Measurements from ENCODE around the gene EIF3L.

The EIF3L gene

DNA sequence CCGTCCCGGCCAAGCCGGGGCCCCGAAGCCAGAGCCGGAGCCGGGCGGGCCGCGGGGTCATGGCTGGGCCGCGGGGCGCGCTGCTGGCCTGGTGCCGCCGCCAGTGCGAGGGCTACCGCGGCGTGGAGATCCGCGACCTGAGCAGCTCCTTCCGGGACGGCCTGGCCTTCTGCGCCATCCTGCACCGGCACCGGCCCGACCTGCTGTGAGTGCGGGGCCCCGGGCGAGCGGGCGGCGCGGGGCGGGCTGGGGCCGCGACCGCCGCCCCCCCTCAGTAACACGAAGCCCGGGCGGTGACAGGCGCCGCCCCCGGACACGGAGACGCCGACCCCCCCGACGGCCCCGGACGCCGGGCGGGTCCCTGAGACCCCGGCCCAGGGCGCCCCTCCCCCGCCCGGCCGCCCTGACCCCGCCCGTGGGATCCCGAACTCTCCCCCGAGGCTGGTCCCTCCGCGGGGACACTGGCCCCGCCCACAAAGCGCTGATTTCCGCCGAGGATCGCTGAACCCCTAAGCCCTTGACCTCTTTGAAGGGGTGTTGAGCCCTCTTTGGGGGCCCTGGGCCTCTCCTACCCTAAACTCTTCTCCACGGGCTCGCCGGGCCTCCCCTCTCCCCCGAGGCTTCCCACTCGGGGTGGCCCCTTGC, 57.3 kb downstream of the EIF3L start:
- DNase-seq: peak in 1 of 2 experiments; percentile 7

DNA sequence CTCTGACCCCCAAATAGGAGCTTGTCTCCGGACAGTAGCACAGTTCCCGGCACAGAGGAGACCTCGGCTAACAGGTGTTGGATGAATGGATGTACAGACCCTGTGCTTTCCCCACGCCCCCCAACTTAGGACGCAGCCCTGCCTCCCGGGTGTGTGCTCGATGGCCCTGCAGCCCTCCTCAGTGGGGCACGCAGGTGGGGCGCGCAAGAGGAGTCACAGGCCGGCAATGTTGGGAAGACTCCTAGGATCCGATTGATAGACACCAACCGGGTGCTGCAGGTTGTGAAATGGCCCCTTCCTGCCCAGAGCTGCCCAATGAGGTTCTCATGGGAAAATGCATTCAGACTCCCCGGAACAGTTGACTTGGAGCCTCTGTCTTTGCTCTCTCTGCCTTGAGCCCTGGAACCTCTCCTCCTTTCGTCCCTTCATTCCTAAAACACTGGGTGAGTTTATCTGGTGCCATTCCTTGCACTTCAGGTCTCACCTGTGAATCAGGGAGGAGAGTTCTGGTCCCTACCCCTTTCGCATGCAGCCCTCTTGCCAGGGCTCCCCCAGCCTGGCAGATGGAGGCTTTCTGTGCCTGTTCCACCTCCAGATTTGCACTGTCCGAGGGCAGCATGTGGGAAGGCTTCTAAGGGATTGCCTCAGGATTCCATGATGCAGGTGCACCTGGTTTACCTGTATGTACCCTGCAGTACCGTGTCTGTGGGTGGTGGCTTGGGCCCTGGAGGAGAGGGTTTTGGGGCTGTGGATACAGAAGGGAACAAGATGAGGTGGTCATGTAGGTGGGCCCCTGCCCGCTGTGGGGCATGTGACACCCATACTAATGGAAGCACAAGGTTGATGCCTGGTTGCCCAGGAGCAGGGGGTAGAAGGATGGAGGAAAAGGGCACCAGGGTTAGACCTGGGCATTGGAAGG, 58.1 kb downstream of the EIF3L start:
- DNase-seq: no peak

DNA sequence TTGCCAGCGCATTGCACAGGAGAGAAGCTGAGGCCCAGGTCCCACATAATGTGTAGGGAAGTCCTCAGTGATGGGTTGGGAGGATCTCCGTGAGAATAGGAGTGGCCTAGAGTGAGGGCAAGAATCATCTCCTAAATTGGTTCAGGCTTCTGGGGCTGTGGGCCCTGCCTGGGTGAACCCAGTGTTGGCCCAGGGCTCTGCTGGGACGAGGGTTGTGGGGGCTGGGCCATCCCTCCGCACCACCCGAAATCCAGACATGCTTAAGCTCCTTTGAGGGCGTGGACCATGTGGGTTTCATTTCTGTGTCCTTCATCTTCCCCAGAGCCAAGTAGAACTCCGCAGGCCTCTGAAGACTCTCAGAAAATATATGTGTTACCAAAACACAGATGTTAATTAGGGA, 60.5 kb downstream of the EIF3L start:
- no peak for DNase-seq

DNA sequence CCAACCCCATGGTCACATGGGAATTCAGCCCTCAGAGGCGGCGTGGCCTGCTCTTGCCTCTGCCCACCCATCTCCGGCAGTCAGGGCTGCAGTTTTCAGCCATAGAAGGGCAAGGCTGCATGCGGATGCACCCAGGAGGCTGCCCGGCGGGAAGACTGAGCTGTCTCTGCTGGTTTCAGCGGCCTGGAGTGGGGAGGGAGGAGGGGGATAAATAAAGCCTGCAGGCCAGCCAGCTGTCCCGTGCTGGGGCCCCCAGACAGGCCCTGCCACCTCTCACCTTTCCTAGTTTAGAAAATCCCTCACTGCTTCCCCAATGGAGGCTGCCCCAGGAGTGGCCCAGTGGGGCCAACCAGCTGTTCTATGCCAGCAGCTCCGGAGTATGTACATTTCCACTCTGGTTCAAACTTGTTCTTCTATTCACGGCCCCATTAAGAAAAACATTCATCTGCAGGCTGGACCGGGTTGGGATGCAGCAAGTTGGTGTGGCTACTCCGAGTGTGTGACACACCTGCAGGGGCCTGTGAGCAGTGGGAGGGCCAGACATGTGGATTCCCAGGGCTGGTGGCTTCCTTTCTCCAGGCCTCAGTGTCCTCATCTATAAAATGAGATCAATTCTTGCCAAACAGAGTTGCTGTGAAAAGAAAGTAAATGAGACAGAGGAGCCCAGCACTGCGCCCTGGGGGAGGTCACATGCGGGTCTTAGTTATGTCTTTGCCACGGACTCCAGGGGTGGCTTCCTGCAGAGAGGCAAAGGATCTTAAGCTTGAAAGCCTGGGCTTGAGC, 61.9 kb downstream of the EIF3L start:
- DNase-seq: no peak

DNA sequence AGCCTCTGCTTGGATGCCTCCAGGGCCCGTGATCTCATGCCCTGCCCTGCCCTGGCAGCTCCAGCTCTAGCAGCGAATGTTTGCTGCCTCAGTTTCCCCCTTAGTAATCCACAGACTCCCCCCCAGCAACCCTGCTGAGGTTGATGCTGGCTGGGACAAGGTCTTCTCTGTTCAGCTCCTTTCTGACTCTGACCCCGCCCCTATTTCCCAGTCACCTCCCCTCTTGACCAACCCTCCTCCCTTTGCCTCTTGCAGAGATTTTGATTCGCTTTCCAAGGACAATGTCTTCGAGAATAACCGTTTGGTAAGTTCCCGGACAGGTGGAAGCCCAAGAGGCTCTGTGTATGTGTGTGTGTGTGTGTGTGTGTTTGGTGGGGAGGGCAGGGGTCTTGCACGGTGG, 62.5 kb downstream of the EIF3L start:
- no peak for DNase-seq

DNA sequence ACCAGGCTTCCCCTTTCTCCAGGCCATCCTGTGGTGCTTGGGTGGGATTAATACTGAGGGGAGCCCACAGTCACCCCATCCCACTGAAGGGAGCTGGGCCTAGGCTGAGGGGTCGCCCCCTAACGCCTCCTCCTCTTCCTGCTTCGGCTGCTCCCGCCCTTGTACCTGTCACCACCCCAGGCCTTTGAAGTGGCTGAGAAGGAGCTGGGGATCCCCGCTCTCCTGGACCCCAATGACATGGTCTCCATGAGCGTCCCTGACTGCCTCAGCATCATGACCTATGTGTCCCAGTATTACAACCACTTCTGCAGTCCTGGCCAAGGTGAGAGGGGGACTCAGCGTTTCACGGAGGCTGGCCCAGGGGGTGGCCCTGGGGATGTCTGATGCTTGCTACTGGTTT, 63.0 kb downstream of the EIF3L start:
- DNase-seq: no peak

DNA sequence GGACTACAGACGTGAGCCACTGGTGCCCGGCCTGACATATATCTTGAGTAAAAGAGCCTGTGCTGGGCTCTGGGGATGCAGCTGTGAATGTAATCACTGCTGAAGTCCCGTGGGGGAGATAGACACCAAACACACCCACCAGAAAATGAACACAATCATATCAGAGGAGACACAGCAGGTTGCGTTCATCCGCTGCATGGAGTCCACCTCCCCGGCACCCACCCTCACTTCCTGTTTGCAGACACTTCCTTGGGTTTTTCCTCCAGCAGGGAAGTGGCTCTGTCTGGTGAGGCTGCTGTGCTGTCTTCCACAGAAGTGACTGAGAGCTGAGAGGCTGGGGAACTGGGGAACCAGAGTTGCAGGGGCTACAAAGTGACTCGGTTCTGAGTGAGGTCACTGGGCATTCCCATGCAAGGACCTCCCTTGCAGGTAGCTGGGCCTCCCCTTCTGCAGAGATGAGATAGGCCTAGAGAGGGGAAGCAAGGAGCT, 64.1 kb downstream of the EIF3L start:
- DNase-seq: no peak

DNA sequence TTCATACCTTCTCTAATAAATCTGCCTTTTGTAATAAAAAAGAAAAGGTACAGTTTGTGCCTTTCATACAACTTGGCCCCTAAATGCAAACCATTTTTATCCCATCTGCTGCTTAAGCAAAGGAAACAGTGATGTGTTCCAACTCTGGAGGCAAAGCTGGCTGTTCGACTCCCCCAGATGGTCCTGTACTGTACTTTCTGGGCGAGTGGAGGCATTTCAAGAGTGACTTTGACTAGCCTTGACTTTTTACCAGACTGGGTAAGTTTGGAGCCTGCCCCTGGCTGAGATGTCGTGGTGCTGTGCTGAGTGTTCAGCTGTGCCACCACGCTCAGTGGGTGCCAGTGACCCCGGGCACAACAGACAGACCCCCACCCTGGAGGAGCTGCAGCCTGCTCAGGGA, 67.1 kb downstream of the EIF3L start:
- no peak for DNase-seq

DNA sequence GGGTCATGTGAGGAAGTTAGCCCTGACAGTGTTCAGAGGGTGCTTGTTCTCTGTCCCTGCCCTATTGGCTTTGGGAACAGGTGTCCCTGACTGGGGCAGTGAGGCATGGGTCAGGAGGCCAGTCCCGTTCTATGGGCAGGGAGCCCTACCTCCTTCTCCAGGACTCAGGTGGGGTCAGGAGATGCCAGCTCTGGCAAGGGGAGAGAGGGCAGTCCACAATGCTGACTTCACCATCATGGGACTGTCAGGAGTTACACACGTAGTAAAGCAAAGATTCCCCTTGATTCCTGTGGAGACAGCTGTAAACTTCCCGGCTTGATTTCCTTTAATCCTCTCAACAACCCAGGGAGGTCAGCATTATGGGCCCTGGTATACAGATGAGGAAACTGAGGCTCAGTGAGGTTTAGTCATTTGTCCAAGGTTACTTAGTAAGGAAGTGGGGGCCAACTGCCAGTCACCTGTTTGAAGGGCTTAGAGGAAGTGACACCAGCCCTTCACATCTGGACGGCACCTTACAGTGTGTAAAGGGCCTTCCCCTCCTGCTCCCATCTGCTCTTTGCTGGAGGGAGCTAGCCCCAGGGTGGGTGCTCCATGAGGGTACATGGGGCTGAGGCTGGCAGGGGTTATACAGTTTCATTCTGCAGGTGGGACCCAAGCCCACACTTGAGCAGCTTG, 68.8 kb downstream of the EIF3L start:
- no peak for DNase-seq

DNA sequence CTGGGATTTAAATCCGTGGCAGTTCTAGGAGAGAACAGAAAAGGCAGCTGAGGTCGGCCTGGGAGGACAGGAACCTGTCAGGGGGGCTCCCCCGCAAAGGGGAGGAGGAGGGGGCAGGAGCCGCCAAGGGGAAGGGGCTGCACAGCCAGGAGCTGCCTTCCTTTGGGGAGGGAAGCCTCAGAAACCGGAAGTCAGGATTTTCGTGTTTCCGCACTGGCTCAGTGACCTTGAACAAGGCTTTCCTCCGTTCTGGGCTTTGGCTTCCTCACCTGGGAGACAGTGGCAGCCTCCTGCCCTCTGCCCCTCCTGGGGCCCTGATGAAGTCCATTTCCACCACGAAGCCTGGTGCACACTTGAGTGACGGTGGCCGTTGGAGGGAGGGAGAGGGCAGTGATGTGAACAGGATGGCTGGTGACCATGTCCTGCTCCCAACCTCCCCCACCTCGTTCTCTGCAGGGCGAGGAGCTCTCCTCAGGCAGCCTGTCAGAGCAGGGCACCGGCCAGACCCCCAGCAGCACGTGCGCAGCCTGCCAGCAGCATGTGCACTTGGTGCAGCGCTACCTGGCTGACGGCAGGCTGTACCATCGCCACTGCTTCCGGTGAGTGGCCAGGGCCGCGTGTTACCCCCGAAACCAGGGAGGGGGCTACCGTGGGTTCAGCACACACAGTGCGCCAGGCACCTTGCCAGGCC, 69.5 kb downstream of the EIF3L start:
- no peak for DNase-seq

DNA sequence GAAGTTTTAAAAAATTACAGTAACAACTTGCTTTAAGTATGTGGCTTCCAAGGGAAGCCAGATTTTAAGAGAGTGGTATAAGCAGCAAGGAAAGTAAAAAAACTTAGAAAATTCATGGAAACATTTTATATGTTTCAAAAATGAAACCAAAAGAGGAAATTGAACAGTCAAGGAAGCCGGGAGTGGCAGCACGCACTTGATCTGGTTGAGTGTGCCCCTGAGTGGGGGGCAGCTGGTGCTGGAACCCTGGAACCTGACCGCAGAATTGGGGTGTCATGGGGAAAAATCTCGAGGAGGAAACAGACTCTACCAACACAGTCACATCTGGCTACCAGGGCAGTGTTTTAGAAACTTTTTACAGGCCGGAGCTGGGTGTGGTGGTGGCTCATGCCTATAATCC, 70.9 kb downstream of the EIF3L start:
- DNase-seq: no peak

DNA sequence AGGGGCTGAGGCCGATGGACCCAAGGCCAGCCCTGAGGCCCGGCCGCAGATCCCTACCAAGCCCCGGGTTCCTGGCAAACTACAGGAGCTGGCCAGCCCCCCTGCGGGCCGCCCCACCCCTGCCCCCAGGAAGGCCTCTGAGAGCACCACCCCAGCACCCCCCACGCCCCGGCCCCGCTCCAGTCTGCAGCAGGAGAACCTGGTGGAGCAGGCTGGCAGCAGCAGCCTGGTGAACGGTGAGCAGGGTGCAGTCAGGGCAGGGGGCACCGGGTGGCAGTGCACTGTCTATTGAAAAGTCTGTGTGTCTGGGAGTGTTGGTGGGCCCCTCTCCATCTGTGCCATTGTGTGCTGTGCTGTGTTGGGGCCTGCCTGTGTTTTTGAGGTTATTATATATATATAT, 73.0 kb downstream of the EIF3L start:
- DNase-seq: no peak

DNA sequence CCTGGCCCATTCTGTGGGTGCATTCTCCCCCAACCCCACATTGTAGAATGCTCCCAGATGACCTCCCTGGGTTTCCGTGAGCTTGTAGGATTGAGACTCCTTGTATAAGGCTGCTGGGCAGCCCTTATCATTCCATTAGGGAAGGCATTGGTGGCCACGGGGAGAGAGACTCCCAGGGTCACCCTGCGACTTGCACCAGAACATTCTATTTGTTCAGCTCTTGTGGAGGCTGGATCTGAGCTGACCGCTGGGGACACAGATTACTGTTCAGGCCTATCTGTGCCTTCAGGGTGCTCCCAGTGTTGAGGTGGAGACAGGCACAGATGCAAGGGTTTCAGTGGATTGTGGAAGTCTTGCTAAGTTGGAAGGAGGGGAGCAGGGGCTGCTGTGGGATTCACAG, 74.7 kb downstream of the EIF3L start:
- no peak for DNase-seq

DNA sequence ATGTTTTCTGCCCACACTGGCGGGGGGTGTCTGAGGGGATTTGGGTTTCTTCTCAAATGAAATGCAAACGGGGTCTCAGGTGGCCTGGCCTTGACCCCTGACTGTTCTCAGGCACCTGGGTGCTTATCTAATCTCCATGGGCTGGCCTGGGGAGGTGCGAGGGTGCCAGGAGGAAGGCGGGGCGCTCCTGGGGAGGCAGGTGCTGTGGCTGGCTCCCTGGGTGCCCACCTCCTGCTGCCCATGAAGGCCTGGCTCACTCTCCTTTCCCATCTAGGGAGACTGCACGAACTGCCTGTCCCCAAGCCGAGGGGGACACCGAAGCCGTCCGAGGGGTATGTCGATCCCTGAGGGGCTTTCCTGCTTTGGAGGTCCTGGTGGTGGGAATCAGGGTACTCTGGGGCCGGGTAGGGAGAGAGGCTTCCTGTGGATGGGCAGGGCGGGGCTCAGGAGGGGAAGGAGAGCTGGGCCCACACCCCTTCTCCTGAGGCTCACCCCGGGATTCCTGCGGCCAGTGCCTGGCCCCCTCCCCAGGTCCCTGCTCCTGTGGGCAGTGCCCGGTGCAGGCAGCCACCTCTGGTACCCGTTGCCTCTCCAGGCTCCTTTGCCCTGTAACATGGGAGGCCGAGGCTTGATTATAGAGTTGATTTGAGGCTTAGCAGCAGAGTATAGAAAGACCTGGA, 75.3 kb downstream of the EIF3L start:
- DNase-seq: no peak

DNA sequence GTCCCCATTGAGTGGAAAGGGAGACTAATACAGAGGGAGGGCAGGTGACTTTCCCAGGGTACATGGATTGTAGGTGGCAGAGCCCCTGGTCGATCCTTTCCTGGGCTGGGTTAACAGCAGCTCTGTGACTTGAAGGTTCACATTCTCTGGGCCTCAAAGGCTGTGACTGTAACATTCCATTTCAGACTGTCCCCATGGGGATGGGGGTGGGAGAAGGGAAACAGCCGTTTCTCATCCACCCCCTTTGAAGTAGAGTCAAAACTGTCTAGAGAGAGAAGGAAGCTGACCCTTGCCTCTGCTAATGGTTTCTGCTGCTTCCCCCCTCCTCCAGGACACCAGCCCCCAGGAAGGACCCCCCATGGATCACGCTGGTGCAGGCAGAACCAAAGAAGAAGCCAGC, 76.1 kb downstream of the EIF3L start:
- no peak for DNase-seq

DNA sequence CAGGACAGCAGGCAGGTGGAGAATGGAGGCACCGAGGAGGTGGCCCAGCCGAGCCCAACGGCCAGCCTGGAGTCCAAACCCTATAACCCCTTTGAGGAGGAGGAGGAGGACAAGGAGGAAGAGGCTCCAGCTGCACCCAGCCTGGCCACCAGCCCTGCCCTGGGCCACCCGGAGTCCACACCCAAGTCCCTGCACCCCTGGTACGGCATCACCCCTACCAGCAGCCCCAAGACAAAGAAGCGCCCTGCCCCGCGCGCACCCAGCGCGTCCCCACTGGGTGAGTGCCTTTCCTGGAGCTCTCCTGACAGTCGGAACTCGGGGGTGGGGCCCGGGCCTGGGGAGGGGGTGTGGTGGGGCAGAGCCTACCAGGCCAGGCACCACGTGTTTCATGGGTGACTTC, 76.5 kb downstream of the EIF3L start:
- no peak for DNase-seq

DNA sequence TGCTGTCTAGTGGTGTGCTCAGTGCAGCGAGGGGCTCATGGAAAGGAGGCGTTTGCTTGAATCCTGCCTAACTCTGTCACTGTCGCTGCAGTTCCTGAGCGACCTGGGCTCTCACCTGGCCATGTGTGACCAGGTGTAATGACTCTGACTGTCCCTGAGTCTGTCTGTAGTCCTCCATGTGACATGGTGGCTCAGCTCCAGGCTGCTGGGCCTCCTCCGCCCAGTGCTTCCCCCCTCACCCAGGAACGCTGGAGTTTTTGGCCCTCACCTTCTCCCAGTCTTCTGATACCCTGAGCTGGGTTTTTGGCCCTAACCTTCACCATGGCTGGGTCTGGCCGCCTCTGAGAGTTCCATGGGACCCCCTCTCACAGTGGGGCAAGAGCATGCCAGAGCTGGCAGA, 77.1 kb downstream of the EIF3L start:
- DNase-seq: no peak

DNA sequence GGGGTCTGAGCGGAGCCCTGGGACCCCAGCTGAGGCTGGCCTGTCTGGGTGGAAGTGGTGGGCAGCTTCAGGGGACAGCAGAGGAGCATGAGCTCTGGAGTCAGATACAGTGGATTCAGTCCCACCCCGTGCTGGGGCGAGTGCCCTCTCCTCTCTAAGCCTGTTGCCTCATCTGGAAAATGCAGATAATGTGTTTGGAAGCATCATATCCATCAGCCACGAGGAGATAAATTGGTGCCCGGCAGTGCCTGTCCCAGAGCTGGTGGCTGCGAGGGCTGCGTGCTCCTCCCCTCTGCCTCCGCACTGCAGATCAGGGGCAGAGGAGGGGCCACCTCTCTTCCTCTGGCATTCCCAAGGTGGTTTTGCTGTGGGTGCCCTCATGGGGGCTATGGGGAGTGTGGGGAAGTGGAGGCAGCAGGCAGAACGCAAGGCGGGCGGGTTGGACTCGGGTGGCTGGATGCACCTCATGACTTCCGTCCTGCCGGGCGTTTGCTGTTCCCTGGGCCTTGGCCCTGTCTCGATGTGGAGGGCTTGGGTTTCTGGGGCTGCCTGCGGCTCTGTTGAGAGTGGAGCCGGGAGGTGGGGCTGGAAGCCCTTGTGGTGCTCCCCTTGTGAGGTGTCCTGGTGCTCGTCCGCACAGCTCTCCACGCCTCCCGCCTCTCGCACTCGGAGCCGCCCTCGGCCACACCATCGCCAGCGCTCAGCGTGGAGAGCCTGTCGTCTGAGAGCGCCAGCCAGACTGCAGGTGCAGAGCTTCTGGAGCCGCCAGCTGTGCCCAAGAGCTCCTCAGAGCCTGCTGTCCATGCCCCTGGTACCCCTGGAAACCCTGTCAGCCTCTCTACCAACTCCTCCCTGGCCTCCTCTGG, 77.8 kb downstream of the EIF3L start:
- DNase-seq: no peak

DNA sequence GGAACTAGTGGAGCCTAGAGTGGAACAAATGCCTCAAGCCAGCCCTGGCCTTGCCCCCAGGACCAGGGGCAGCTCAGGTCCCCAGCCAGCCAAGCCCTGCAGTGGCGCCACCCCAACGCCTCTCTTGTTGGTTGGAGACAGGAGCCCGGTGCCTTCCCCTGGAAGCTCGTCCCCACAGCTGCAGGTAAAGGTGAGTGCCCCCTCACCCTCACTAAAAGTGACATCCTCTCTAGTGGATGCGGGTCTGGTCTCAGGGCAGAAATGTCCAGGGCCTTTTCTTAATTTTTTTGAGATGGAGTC, 78.4 kb downstream of the EIF3L start:
- DNase-seq: no peak

DNA sequence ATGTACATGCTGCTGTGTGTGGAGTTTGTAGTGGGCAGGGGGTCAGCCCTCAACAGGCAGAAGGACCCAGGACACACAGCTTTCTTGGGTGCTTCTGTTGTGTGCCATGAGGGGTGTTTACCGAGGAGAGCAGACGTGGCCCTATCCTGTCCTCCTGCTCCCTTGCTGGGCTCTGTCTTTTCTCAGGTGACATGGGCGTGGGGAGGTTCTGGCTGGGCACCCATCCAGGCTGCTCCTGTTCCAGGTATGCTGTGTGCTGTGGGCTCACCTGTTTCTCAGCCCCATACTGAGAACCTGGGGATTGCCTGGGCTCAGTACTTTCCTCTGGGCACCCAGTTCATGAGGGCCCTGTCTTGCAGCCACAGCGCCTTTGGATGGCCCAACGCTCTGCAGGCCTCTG, 80.2 kb downstream of the EIF3L start:
- no peak for DNase-seq

Data from NCI-H446 (cell line).